Measurements from ENCODE around the gene HVCN1.

The HVCN1 gene

DNA sequence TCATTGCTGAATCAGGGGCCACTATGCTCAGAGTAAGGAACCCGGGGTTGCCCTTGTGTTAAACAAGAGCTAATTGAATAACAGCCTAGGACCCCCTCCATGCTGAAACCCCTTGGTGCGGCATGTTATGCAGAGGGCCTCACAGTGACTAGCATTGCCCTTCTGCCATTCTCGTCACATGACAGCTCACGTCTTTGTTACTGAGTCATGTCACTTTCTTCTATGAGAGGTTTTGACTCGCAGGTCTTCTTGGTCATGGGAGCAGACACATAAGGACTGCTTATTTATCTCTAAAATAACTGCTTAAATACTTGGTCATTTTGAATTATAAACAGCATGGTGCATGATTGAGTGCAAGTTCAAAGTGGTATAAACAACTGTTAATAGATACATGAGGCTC is 50.1 kb downstream of the HVCN1 start:
- no peak overlapping the region for H3K4me3 ChIP-seq (ENCODE audit: low read length)
- TF ChIP-seq, protein P1, sequence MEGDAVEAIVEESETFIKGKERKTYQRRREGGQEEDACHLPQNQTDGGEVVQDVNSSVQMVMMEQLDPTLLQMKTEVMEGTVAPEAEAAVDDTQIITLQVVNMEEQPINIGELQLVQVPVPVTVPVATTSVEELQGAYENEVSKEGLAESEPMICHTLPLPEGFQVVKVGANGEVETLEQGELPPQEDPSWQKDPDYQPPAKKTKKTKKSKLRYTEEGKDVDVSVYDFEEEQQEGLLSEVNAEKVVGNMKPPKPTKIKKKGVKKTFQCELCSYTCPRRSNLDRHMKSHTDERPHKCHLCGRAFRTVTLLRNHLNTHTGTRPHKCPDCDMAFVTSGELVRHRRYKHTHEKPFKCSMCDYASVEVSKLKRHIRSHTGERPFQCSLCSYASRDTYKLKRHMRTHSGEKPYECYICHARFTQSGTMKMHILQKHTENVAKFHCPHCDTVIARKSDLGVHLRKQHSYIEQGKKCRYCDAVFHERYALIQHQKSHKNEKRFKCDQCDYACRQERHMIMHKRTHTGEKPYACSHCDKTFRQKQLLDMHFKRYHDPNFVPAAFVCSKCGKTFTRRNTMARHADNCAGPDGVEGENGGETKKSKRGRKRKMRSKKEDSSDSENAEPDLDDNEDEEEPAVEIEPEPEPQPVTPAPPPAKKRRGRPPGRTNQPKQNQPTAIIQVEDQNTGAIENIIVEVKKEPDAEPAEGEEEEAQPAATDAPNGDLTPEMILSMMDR (IDR thresholded peaks at IDR 0.05; ENCODE audit: insufficient read depth, low read depth, low read length, missing control alignments), result no peak
- DNase-seq (ENCODE audit: low read depth), result no peak

DNA sequence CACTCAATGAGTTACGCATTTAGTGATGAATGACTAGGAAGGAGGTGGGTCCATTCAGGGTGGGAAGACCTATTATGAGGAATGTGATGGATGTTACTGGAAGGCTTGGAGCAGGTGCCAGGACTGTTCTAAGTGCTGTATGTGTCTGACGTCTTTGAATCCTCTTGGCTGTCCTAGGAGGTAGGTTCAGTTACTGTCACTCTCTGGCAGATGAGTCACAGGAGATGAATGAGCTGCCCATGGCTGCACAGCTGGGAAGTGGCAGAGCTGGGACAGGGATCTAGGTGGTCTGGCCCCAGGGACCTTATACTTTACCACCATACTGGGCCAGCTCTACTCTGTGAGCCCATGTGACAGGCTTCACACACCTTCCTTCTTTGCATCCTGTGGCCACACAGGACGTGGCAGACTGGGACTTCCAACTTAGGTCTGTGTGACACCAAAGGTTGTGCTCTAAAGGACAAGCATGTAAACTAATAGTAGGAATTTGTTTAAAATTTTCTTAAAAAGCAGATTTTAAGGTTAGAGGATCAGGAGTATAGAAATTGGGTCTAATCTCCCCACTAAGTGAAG is 51.0 kb downstream of the HVCN1 start:
- no peak overlapping the region for H3K4me3 ChIP-seq (ENCODE audit: low read length)
- no peak for DNase-seq (ENCODE audit: low read depth)
- TF ChIP-seq, protein P1 (IDR thresholded peaks at IDR 0.05; ENCODE audit: insufficient read depth, low read depth, low read length, missing control alignments), result no peak

DNA sequence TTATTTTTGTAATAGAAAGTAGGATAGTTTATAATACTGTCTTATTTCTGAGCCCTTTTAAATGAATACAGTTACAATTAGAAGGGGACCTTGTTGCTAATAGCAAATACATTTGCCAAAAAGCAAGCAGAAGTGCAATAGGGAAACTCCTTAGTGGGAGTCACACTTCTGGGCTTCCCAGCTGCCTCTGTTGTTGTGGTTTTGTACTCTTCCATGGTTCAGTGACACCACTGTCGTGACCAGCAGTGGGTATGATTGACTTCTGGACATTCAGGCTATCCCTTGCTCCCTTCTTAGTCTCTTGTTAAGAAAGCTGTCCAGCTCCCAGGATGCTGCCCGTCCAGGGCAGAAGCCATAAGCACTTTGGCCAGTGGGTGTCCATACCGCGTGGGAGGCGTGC is 52.4 kb downstream of the HVCN1 start:
- TF ChIP-seq, protein P1 (IDR thresholded peaks at IDR 0.05; ENCODE audit: insufficient read depth, low read depth, low read length, missing control alignments), result no peak
- no peak for DNase-seq (ENCODE audit: low read depth)
- no peak overlapping the region for H3K4me3 ChIP-seq (ENCODE audit: low read length)

DNA sequence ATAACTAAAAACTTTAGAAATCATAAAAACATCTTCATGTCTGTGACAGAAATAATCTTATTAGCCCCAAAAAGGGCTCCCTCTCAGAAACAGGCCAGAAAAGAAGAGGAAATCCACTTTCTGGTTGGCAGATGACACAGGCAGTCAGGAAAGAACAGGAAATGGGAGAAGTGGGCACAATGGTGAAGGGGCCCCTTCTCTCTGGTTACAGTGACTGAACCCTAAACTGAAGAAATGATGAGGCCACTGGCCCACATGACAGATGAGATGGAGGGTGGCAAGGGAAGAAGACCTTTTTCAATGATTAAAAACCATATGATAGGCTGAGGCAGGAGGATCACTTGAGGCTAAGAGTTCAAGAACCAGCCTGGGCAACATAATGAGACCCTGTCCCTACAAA is 53.9 kb downstream of the HVCN1 start:
- TF ChIP-seq, protein P1 (IDR thresholded peaks at IDR 0.05; ENCODE audit: insufficient read depth, low read depth, low read length, missing control alignments), result no peak
- no peak for DNase-seq (ENCODE audit: low read depth)
- H3K4me3 ChIP-seq (ENCODE audit: low read length), result no peak overlapping the region

DNA sequence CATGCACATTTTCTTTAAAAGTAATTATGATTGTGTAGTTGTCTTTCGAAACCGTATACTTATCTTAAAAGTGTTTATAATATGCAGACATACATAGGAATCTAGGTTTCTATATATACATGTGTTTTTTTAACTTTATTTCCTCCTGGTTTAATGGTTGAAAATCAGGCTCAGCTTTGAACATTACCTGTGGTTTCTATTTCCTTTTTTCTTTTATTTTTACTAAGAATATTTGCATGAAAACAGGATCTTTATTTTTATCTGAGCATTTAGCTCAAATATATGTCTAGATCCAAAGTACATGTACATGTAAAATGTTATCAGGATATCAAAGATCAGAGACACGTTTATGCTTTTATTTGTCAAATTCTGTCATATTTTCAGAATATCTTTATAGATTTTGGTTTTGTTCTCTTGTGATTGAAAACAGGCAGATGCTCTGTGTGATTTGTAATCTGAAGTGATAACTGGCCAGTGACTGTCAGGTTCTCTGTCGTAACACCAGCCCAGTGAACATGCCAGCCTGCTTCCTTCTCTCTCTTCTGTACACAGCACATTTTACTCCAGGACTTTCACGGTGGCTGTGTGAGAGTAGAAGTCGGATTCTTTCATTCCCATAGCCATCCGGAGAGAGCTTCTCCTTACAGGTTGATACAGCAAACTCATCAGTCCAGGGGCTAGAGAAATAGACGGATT is 61.3 kb downstream of the HVCN1 start:
- TF ChIP-seq, protein P1 (IDR thresholded peaks at IDR 0.05; ENCODE audit: insufficient read depth, low read depth, low read length, missing control alignments), result no peak
- no peak for DNase-seq (ENCODE audit: low read depth)
- no peak overlapping the region for H3K4me3 ChIP-seq (ENCODE audit: low read length)

DNA sequence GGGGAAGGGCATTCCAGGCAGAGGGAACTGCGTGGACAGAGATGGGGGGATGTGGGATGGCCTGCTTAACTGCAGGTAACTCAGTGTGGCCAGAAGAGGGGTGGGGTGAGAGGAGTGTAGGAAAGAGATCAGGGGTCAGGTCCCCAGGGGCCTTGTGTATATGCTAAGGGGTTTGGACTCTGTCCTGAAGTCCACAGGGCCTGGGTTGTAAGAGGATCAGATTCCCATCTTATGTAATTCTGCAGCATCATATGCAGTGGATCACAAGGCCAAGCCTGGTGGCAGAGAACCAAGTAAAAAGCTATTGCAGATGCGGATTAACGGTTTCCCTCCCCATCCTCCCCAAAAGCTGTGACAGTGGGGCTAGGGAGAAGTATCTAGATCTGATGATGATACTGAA is 66.3 kb downstream of the HVCN1 start:
- H3K4me3 ChIP-seq (ENCODE audit: low read length), result no peak overlapping the region
- DNase-seq (ENCODE audit: low read depth), result no peak
- TF ChIP-seq, protein P1 (IDR thresholded peaks at IDR 0.05; ENCODE audit: insufficient read depth, low read depth, low read length, missing control alignments), result no peak

DNA sequence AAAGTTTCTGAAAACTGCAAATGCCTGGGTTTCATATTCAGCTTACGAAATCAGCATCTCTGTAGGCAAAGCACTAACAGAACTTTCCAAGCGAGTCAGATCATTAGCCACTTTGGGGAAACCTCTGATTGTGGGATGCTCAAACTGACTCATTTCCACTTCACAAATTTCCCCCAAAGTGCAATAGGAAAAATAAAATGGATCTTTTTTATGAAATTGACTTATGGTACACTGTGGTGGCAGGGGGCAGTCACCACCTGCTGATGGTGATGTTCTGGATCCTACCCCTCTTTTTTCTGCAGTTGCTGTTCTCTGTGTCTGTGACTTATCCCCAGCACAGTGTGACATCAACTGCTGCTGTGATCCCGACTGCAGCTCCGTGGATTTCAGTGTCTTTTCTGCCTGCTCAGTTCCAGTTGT is 69.4 kb downstream of the HVCN1 start:
- H3K4me3 ChIP-seq (ENCODE audit: low read length), result no peak overlapping the region
- TF ChIP-seq, protein P1 (IDR thresholded peaks at IDR 0.05; ENCODE audit: insufficient read depth, low read depth, low read length, missing control alignments), result no peak
- DNase-seq (ENCODE audit: low read depth), result no peak

Data from epithelial cell of esophagus (primary cell).